ENCODE results near the gene BAHCC1. TPM values are rescaled to one million over a fixed set of nuclear protein-coding genes. Genes with fewer than 3 reads are reported as not detected.

BAHCC1 gene
- total RNA-seq, 2 donors from 2014 or later, result 12.5 to 26.3 TPM

- Histone ChIP-seq H3K9ac (ENCODE audit: low read depth in 2 of 2, low read length in 2 of 2) (no peak overlapping the region), H3K9me3 (no peaks in the 10 kb centered on the region), H3K27me3 (no peaks in the 10 kb centered on the region), H3K4me3 (no peak overlapping the region), H3K27ac (no peak overlapping the region), H3K4me1 (peaks cover 7% of the 10 kb centered on the region), H3K36me3 (no peaks in the 10 kb centered on the region)
- DNase-seq, result no peak
- intact Hi-C loops (cut with DNase I), result loop anchor here (5.0 kb wide), 1 partner anchor 197 kb away; no protein-coding TSS in a partner anchor
- TF ChIP-seq CTCF (IDR thresholded peaks at IDR 0.05), result no peak
Measured at GRCh38 chr17:81489012-81489997, 94.0 kb downstream of the BAHCC1 start.

- Histone ChIP-seq H3K27ac (no peak overlapping the region), H3K4me3 (no peak overlapping the region), H3K9ac (ENCODE audit: low read depth in 2 of 2, low read length in 2 of 2) (no peak overlapping the region), H3K9me3 (no peaks in the 10 kb centered on the region), H3K27me3 (no peaks in the 10 kb centered on the region), H3K4me1 (peaks cover 3% of the 10 kb centered on the region), H3K36me3 (no peaks in the 10 kb centered on the region)
- TF ChIP-seq CTCF (IDR thresholded peaks at IDR 0.05), result no peak
- DNase-seq, result no peak
- intact Hi-C loops (cut with DNase I), result loop anchor here (5.0 kb wide), 1 partner anchor 198 kb away; no protein-coding TSS in a partner anchor
Measured at GRCh38 chr17:81489998-81490992, 95.0 kb downstream of the BAHCC1 start.

DNA sequence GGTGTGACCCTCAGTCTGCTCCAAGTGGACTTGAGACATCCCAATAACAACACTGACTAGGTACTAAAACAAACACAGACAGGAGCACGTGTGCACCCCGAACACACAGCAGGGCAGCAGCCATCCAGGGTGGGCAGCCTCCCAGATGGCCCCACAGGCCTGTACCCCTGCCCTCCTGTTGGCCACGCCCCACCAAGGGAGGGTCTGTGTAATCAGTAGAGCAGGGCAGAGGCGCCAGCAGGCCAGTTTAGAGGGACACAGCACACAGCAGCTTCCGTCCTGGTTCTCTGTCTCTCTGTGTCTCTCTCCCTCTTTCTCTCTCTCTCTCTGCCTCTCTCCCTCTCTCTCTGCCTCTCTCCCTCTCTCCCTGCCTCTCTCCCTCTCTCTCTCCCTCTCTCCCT, 95.9 kb downstream of the BAHCC1 start:
- intact Hi-C loops (cut with DNase I), result no loop called here
- TF ChIP-seq CTCF (IDR thresholded peaks at IDR 0.05), result no peak
- Histone ChIP-seq H3K27ac (no peak overlapping the region), H3K36me3 (no peaks in the 10 kb centered on the region), H3K9ac (ENCODE audit: low read depth in 2 of 2, low read length in 2 of 2) (no peak overlapping the region), H3K9me3 (no peaks in the 10 kb centered on the region), H3K4me1 (peaks cover 3% of the 10 kb centered on the region), H3K4me3 (no peak overlapping the region), H3K27me3 (no peaks in the 10 kb centered on the region)
- no peak for DNase-seq

DNA sequence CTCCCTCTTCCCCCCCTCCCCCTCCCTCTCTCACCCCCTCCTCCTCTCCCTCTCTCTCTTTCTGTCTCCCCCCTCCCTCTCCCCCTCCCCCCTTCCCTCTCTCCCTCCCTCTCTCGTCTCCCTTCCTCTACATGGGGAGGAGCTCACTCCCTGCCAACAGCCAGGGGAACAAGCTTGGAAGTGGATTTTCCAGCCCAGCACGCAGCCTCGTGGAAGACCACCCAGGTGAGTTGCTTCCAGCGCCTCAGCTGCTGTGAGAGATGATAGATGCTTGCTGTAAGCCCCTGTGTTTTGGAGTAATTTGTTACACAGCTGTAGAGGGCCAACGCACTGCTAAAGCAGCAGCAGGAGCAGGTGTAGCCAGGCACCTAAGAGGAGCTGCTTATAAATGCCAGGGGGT, 96.5 kb downstream of the BAHCC1 start:
- intact Hi-C loops (cut with DNase I), result no loop called here
- DNase-seq, result no peak
- Histone ChIP-seq H3K27me3 (no peaks in the 10 kb centered on the region), H3K36me3 (no peaks in the 10 kb centered on the region), H3K27ac (no peak overlapping the region), H3K9me3 (no peaks in the 10 kb centered on the region), H3K9ac (ENCODE audit: low read depth in 2 of 2, low read length in 2 of 2) (no peak overlapping the region), H3K4me1 (peaks cover 3% of the 10 kb centered on the region), H3K4me3 (no peak overlapping the region)
- TF ChIP-seq CTCF (IDR thresholded peaks at IDR 0.05), result no peak

DNA sequence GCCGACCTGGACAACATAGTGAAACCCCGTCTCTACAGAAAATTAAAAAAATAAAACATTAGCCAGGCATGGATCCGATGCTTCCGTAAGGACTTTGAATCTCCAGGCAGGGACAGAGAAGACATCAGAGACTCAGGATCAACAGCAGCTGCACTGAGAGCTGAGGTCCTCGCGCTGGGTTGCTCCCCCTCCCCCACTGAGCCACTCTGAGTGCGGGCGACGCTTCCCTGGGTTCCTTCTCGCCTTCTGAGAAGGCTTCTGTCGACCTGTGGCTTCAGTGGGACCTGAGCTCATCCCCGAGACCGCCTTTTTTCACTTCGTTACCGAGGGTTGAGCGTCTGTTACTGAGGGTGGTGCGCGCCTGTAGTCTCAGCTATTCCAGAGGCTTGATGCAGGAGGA, 96.9 kb downstream of the BAHCC1 start:
- no peak overlapping the region for H3K27ac ChIP-seq
- intact Hi-C loops (cut with DNase I), result no loop called here
- DNase-seq, result no peak
- no peak overlapping the region for H3K9ac ChIP-seq (ENCODE audit: low read depth in 2 of 2, low read length in 2 of 2)
- H3K27me3 ChIP-seq, result no peaks in the 10 kb centered on the region
- H3K4me1 ChIP-seq, result peaks cover 3% of the 10 kb centered on the region
- no peaks in the 10 kb centered on the region for H3K36me3 ChIP-seq
- no peaks in the 10 kb centered on the region for H3K9me3 ChIP-seq
- TF ChIP-seq CTCF (IDR thresholded peaks at IDR 0.05), result no peak
- no peak overlapping the region for H3K4me3 ChIP-seq

All from colonic mucosa (tissue), 4 donors.